H9 (cell line): ENCODE data around the gene PPTC7. TPM values are rescaled to one million over a fixed set of nuclear protein-coding genes. Genes with fewer than 3 reads are reported as not detected.

ENCODE experiments used
- DNase-seq: peaks from one replicate; pipeline ENCODE4 v3.0.0-alpha.2; 2017
- H2AFZ ChIP-seq: one replicate; pipeline ENCODE4 v1.6.1; 2013; ENCODE audit warnings: mild to moderate bottlenecking, low read length, control low read depth, moderate library complexity
- H2AK5ac ChIP-seq: 2 replicates; pipeline ENCODE4 v1.6.1; 2013; ENCODE audit warnings: low read length, control low read depth, mixed read lengths; ENCODE audit not compliant: insufficient read length
- H2BK120ac ChIP-seq: one replicate; pipeline ENCODE4 v1.6.1; 2013; ENCODE audit warnings: low read depth, mild to moderate bottlenecking, low read length, control low read depth, inconsistent platforms; ENCODE audit not compliant: poor library complexity, severe bottlenecking
- H2BK12ac ChIP-seq: 2 replicates; pipeline ENCODE4 v1.6.1; 2013; ENCODE audit warnings: low read length, control low read depth, mixed read lengths, low read depth; ENCODE audit not compliant: insufficient read length
- H2BK15ac ChIP-seq: 2 replicates; pipeline ENCODE4 v1.6.1; 2013; ENCODE audit warnings: low read depth, low read length, control low read depth
- H2BK20ac ChIP-seq: one replicate; pipeline ENCODE4 v1.6.1; 2013; ENCODE audit warnings: low read depth, mild to moderate bottlenecking, low read length, control low read depth, inconsistent platforms; ENCODE audit not compliant: poor library complexity, severe bottlenecking
- H2BK5ac ChIP-seq: 2 replicates; pipeline ENCODE4 v1.6.1; 2013; ENCODE audit warnings: low read length, control low read depth, mixed read lengths; ENCODE audit not compliant: insufficient read length
- H3K14ac ChIP-seq: 2 replicates; pipeline ENCODE4 v1.6.1; 2013; ENCODE audit warnings: low read length, control low read depth; ENCODE audit not compliant: insufficient read depth
- H3K18ac ChIP-seq: 2 replicates; pipeline ENCODE4 v1.6.1; 2013; ENCODE audit warnings: low read depth, mild to moderate bottlenecking, mixed read lengths, low read length, control low read depth; ENCODE audit not compliant: insufficient read length
- H3K23ac ChIP-seq: 2 replicates; pipeline ENCODE4 v1.6.1; 2013; ENCODE audit warnings: low read length, control low read depth, mixed read lengths, low read depth; ENCODE audit not compliant: insufficient read length
- H3K23me2 ChIP-seq: 2 replicates; pipeline ENCODE4 v1.6.1; 2013; ENCODE audit warnings: low read depth, mild to moderate bottlenecking, mixed read lengths, low read length, control low read depth; ENCODE audit not compliant: insufficient read length, poor library complexity, severe bottlenecking
- H3K27ac ChIP-seq: 2 replicates; pipeline ENCODE4 v1.5.1; 2013; ENCODE audit warnings: low read length, control low read depth, mixed read lengths, low read depth; ENCODE audit not compliant: insufficient read length
- H3K27me3 ChIP-seq: 2 replicates; pipeline ENCODE4 v1.6.1; 2013; ENCODE audit warnings: low read length, control low read depth, inconsistent platforms; ENCODE audit not compliant: insufficient read depth
- H3K4ac ChIP-seq: 2 replicates; pipeline ENCODE4 v1.6.1; 2013; ENCODE audit warnings: low read depth, mild to moderate bottlenecking, control low read depth, inconsistent platforms, low read length, moderate library complexity
- H3K4me1 ChIP-seq: 2 replicates; pipeline ENCODE4 v1.6.1; 2013; ENCODE audit warnings: low read length, control low read depth, inconsistent platforms; ENCODE audit not compliant: insufficient read depth
- H3K4me2 ChIP-seq: 2 replicates; pipeline ENCODE4 v1.6.1; 2013; ENCODE audit warnings: low read length, control low read depth, mixed read lengths; ENCODE audit not compliant: insufficient read length, insufficient read depth
- H3K56ac ChIP-seq: 2 replicates; pipeline ENCODE4 v1.6.1; 2013; ENCODE audit warnings: low read depth, mild to moderate bottlenecking, mixed read lengths, low read length, control low read depth; ENCODE audit not compliant: insufficient read length
- H3K79me1 ChIP-seq: 2 replicates; pipeline ENCODE4 v1.6.1; 2013; ENCODE audit warnings: low read depth, mild to moderate bottlenecking, moderate library complexity, low read length, control low read depth, inconsistent platforms; ENCODE audit not compliant: insufficient read depth, poor library complexity, severe bottlenecking
- H3K79me2 ChIP-seq: 2 replicates; pipeline ENCODE4 v1.6.1; 2013; ENCODE audit warnings: low read length, control low read depth, inconsistent platforms; ENCODE audit not compliant: insufficient read depth
- H3K9ac ChIP-seq: 2 replicates; pipeline ENCODE4 v1.6.1; 2013; ENCODE audit warnings: low read length, control low read depth, mixed read lengths; ENCODE audit not compliant: insufficient read length; ENCODE audit errors: extremely low read depth
- H3K9me3 ChIP-seq: one replicate; pipeline ENCODE4 v1.6.1; 2013; ENCODE audit warnings: low read depth, low read length, inconsistent platforms; ENCODE audit not compliant: control insufficient read depth
- H3T11ph ChIP-seq: one replicate; pipeline ENCODE4 v1.6.1; 2013; ENCODE audit warnings: mild to moderate bottlenecking, low read length, control low read depth, inconsistent platforms
- H4K20me1 ChIP-seq: one replicate; pipeline ENCODE4 v1.6.1; 2013; ENCODE audit not compliant: control insufficient read depth, insufficient read length, insufficient read depth
- H4K5ac ChIP-seq: 2 replicates; pipeline ENCODE4 v1.6.1; 2013; ENCODE audit warnings: low read depth, mild to moderate bottlenecking, mixed read lengths, low read length, control low read depth; ENCODE audit not compliant: insufficient read length
- H4K8ac ChIP-seq: replicated peaks from 2 replicates; pipeline ENCODE4 v1.6.1; 2013; ENCODE audit warnings: low read length, control low read depth, mixed read lengths, low read depth; ENCODE audit not compliant: insufficient read length
- H4K91ac ChIP-seq: 2 replicates; pipeline ENCODE4 v1.6.1; 2013; ENCODE audit warnings: low read depth, mild to moderate bottlenecking, moderate library complexity, mixed read lengths, low read length, control low read depth; ENCODE audit not compliant: insufficient read length
- H3K27ac Mint-ChIP-seq, 3 experiments: 2 replicates in 2 of 3; 3 replicates in 1 of 3; pipeline ENCODE4 v1.8.0; 2020 to 2021; ENCODE audit warnings: mixed read lengths in 3 of 3, mild to moderate bottlenecking in 1 of 3, moderate library complexity in 1 of 3
- H3K27me3 Mint-ChIP-seq: 2 replicates; pipeline ENCODE4 v1.8.0; 2021; ENCODE audit warnings: low read depth, mild to moderate bottlenecking, moderate library complexity, mixed read lengths
- H3K36me3 Mint-ChIP-seq, 3 experiments: 2 replicates in 2 of 3; 3 replicates in 1 of 3; pipeline ENCODE4 v1.8.0; 2020 to 2021; ENCODE audit warnings: low read depth in 3 of 3, mixed read lengths in 3 of 3; ENCODE audit not compliant: insufficient read depth in 1 of 3
- H3K4me1 Mint-ChIP-seq, 2 experiments: 2 replicates each; pipeline ENCODE4 v1.8.0; 2020; ENCODE audit warnings: mixed read lengths in 2 of 2
- H3K4me3 Mint-ChIP-seq, 2 experiments: 2 replicates in 1 of 2; 3 replicates in 1 of 2; pipeline ENCODE4 v1.8.0; 2020 to 2021; ENCODE audit warnings: mild to moderate bottlenecking in 2 of 2, mixed read lengths in 2 of 2, moderate library complexity in 1 of 2
- H3K9me3 Mint-ChIP-seq, 2 experiments: 2 replicates in 1 of 2; 3 replicates in 1 of 2; pipeline ENCODE4 v1.8.0; 2020; ENCODE audit warnings: mild to moderate bottlenecking in 2 of 2, mixed read lengths in 2 of 2, moderate library complexity in 1 of 2
- CTCF ChIP-seq: fragments of 200-600 bp; sonication (generic); conservative IDR thresholded peaks from 3 replicates; pipeline ENCODE4 v1.8.0; 2021; ENCODE audit warnings: antibody characterized with exemption, mild to moderate bottlenecking
- WGBS: extraction: QIAGEN DNeasy Blood & Tissue Kit; methylation state at CpG from one replicate; pipeline ENCODE4 v1.1.7; 2013; ENCODE audit warnings: missing lambda C conversion rate, low lambda C conversion rate, mixed read lengths; ENCODE audit not compliant: insufficient read length; ENCODE audit errors: extremely low coverage; 5-methylcytosine and 5-hydroxymethylcytosine counted together
- total RNA-seq: library from RNA; stranded (reverse); gene quantifications from 2 replicates; pipeline ENCODE4 v1.2.1, GENCODE V29; 2021

Gene PPTC7
- total RNA-seq, 1 experiment from 2014 or later, result 15.8 TPM

GRCh38 chr12:110554184-110554583 lies 28.9 kb downstream of the PPTC7 start:
- Histone ChIP-seq H3K4me1 (no peaks in the 10 kb centered on the region), H3K9ac (no peak overlapping the region), H4K91ac (no peak overlapping the region), H2BK12ac (no peak overlapping the region), H3K14ac (no peak overlapping the region), H2BK120ac (no peak overlapping the region), H3T11ph (no peak overlapping the region), H3K23ac (no peak overlapping the region), H3K4me2 (no peak overlapping the region), H3K23me2 (no peaks in the 10 kb centered on the region), H4K20me1 (no peaks in the 10 kb centered on the region), H4K8ac (no peak overlapping the region), H3K18ac (no peak overlapping the region), H3K4ac (no peak overlapping the region), H2BK20ac (no peak overlapping the region), H3K27ac (no peak overlapping the region), H2AFZ (no peak overlapping the region), H3K79me2 (peaks cover 10% of the 10 kb centered on the region), H2AK5ac (no peak overlapping the region), H2BK15ac (no peak overlapping the region), H3K56ac (no peak overlapping the region), H3K27me3 (no peaks in the 10 kb centered on the region), H2BK5ac (no peak overlapping the region), H3K79me1 (peaks cover 2% of the 10 kb centered on the region), H4K5ac (no peak overlapping the region), H3K9me3 (no peaks in the 10 kb centered on the region)
- H3K4me1 Mint-ChIP-seq, result 0 out of 4 replicates have a peak, but pooled peaks cover 0 to 3% of the 10 kb centered on the region in 2 experiments
- DNase-seq, result no peak
- no peaks in the 10 kb centered on the region for H3K27me3 Mint-ChIP-seq
- peaks cover 6 to 18% (median 16%) of the 10 kb centered on the region in 3 experiments; a peak in 5 of 7 replicates for H3K36me3 Mint-ChIP-seq
- TF ChIP-seq CTCF, result no peak
- no peak overlapping the region for H3K27ac Mint-ChIP-seq
- no CpG with 5 or more reads among the region's 3 CpGs for WGBS
- no peaks in the 10 kb centered on the region for H3K9me3 Mint-ChIP-seq
- H3K4me3 Mint-ChIP-seq, result no peak overlapping the region
